CD4-positive, alpha-beta T cell treated with Interleukin-15 for 1 hour (primary cell): Measurements from ENCODE around the gene ITPKB.
A peak's percentile ranks its signal among the peaks of the same experiment; 100 is the strongest.

Experiments used
- DNase-seq: peaks from one replicate; pipeline ENCODE4 v3.0.0-alpha.2; 2020

The ITPKB gene

GRCh38 chr1:226663327-226663704, 75.8 kb downstream of the ITPKB start:
- no peak for DNase-seq

DNA sequence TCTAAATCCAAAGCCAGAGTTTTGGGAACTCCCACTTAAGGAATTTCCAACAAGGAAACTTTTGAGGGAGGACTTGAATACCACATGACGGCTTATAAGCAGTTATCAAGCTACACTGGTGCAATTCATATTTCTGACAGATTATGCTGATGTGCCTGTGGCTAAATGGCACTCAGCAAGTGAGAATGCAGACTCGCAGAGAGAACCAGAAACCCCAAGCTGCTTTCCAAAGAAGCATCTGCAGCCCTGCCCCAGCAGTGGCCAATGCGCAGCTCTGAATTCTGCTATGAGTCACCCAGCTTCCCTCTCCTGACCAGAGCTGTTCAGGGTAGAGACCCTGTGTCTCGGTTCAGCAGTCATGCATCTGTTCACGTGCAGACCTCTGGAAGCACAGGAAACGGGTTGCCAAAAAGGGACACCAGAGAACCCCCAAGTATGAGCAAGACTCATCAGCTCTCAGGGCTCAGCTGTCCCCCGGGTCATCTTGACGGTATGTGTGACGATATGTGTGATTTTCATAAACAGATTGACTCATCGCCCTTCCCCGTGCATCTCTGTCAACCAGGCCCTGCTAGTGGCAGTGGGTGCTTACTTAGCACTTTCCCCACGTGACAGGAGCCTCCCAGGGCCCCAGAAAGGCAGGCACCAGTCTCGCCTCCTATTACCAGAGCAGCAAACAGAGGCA, 76.3 kb downstream of the ITPKB start:
- peak; percentile 95 for DNase-seq

DNA sequence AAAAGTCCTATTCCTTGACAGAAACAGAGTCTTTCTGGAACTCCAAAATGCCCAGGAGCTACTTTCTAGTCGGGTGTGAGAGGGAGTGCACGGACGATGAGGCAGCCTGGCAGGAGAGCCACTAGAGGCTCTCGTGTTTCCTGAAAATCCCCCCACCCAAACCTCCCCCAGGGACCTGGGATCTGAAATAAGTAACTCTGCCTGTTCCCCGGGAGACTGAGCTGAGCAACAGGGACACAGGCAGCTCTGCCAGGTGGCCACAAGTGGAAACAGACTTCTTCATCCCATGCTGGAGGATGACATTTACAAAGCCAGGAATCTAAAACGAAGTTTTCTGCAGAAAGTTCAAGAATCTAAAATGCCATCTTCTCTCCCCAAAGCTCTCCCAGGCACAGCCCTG, 77.1 kb downstream of the ITPKB start:
- DNase-seq = no peak

GRCh38 chr1:226661271-226661670, 77.8 kb downstream of the ITPKB start:
- DNase-seq = no peak

DNA sequence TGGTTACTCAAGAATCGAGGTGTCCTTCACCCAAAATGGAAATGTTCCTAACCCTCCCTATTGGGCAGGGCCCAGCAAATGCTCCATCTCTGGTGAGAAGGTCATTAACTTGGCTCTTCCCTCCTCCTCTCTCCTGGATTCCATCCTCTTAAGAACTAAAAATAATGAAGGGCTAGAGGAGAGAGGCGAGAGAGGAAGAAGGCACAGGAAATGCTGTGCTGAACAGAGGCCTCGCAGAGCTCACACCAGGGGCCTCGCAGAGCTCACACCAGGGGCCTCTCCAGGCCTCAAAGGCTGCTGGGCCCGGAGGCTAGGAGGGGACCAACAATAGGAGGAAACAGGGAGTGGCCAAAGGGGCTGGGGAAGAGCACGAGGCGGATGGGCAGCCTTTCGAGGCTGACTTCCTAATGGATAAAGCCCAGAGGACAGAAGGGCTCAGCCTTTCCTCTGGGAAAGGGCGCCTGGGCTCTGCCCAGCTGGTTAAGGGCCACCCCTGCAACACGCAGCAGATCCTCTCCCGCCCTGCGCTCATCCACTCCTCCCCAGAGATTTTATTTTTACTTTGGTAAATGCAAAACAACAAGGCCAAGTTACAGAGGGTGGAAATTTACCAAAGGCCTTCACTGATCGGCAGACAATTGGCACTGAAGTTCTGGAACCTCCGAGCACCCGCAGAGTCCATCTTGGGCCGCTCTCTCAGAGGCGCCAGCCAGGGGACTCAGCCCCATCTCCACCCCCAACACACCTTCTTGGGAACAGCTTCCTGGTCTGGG, 78.5 kb downstream of the ITPKB start:
- DNase-seq = no peak

DNA sequence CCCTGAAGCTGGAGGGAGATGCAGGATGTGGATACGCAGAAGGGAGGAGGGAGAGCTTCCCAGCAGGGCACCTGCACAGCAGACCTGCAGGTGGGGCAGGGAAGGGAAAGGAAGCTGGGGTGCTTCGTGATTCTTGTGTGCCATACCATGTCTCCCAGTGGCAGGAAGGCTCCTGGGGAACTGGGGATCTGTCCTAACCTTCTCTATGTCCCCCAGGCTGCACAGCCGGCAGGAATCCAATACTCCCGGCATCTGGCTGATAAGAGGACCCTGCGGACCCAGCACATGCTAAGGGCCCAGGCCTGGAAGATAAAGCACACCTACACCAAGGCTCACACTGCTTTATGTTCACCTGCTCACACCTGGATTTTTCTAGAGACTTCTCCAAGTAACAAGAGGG, 79.4 kb downstream of the ITPKB start:
- no peak for DNase-seq

GRCh38 chr1:226659136-226659535, 79.9 kb downstream of the ITPKB start:
- no peak for DNase-seq

- DNase-seq = no peak
Observed at GRCh38 chr1:226658546-226659125, 80.4 kb downstream of the ITPKB start.

DNA sequence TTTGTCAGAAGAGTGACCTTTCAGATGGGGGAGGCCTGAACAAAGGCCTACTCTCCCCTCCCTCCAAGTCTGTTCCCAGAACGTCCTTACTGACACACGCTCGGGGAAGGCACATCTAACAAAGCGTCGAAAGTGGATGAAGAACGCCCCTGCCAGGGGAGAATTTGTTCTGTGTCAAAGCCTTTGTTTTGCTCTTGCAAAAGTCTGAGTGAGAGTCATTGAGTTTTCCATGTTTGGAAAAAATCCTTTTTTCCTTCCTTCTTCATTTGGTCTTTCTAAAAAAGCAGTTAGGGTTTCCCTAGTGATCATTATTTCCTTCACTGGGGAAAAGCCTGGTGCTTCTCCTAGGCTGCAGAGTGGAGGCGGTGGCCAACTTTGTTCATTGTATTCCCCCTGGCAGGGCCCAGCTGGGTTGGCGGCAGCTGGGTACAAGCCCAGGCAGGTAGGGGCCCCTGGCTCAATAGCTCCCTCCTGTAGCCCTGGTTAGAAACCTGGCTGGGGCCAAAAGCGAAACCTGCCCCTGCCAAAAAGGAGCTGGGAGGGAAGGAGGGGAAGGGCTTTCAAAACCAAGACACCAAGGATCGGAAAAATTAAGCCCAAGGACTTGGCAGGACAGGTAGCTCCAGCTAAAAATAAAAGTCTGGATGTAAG, 81.1 kb downstream of the ITPKB start:
- no peak for DNase-seq

DNA sequence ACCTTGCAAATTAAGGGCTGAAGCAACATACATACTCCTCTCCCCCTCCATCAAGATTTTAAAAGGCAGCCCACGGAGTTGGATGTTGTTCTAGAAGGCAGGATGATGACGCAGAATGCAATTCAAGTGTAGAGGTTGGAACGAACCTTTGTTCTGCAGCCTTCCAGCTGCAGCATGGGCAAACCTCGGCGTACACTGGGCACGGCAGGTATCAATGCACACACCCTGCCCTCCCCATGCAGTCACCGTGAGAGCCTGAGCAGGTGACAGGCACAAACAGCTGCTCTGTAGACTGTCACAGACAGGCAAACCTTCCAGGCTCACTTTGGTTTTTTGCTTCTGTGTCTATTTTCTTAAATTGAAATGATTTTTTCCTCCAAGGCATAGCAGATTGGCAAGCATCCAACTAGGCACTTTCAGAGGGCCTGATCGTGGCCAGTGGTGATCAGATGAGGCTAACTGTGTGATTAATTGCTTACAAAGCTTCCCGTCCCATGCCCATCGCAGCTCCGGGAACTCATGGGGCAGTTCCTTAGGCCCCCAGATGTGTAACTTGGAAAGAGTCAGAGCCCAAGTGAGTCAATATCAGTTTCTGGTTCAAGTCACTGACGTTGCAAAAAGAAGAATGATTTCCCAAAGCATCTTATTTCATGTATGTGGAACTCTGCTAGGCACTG, 82.3 kb downstream of the ITPKB start:
- peak; percentile 68 for DNase-seq

GRCh38 chr1:226656201-226656600, 82.9 kb downstream of the ITPKB start:
- no peak for DNase-seq

GRCh38 chr1:226655251-226656163, 83.6 kb downstream of the ITPKB start:
- DNase-seq = peak; percentile 36

- no peak for DNase-seq
Observed at GRCh38 chr1:226654668-226655055, 84.4 kb downstream of the ITPKB start.

DNA sequence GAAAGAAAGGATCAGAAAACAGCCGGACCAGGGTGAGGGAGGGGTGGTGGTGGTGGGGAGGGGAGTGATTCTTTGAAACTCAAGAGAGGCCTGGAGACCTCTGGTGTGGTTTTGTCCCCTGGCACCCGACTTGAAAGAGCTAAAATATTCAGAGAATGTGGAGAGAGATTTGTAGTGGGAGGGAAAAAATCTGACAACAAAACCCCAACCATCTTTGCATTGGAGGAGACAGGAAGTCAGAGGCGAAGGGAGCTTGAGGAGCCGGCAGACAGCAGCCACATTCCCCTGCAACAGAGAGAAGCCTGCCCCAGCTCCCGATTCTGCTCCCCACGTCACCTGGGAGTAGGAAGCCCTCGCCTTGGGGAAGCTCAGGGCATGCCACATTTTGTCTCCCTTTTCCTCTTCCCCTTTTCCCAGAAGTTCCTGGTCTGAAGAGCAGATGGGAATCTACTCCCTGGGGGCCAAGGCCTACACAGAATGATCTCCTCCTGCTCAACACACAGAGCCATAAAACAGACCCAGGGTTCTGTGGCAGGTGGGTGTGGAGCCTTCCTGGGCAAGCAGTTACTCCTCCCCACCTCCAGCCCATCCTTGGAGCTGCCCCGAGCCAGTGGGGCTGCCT, 84.9 kb downstream of the ITPKB start:
- no peak for DNase-seq

DNA sequence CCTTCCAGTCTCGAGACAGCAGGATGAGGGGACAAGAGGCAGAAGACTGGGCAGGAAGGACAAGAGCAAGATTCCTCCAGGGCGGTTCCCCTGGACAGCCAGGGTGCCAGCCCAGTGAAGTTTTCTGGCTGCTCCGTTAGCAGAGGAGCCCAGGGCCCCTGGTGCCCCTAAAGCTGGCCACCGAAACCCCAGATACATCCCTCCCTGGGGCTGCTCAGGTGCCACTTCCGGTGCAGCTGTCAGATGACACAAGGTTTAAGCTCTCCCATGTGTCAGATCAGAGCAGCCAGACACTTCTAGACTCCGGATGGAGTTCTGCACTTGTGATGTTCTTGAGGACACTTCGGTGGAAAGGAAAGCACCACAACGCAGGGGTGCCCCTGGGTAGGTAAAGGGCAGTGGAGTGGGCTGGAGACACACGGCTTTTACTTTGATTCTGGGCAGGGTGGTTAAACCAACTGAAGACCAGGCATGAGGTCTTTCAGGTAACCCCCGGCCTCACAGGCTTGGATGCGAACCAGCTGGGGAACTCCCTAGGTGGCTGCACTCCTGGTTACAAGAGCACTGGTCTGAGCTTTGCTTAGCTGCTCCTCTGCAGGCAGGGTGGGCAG, 85.7 kb downstream of the ITPKB start:
- peak; percentile 74 for DNase-seq

- no peak for DNase-seq
Observed at GRCh38 chr1:226652613-226653012, 86.5 kb downstream of the ITPKB start.

GRCh38 chr1:226651732-226652105, 87.4 kb downstream of the ITPKB start:
- no peak for DNase-seq

- no peak for DNase-seq
Observed at GRCh38 chr1:226651041-226651731, 87.9 kb downstream of the ITPKB start.

- DNase-seq = no peak
Observed at GRCh38 chr1:226650236-226650841, 88.7 kb downstream of the ITPKB start.

DNA sequence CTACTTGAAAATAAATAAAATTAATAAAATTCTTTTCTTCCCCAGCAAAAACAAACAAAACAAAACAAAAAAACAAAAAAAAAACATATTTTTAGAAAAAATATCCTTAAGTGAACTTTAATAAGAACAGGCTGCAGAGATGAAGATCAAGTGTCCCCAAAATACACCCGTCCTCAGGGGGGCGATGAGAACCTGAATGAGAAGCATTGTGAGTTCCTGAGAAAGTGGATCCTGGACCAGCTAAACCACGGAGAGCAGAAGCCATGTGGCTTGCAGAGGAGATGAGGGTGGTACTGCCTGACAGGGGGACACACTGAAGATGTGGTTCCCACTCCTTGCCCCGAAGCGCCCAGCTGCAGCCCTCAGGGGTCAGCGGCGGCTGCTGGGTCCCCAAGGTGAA, 89.3 kb downstream of the ITPKB start:
- peak; percentile 49 for DNase-seq
